Activated naive CD4-positive, alpha-beta T cell treated with anti-CD3 and anti-CD28 coated beads, Interleukin-2, amount 10 ng/mL, durations not matched to agents 7 days and 5 days (primary cell): ENCODE results near the gene CLK3.
"Not testable (repeated sequence)": the region's sequence is repeated elsewhere in the genome, so short reads cannot be mapped to it uniquely, and the experiment has no call there.

Experiments used
- CTCF ChIA-PET: fragments of 350-600 bp; sonication (Branson Sonifier 250); formaldehyde crosslinking; loops from one replicate; lab custom pipeline; 2021; ENCODE audit warnings: antibody characterized with exemption; lab: Charles Lee
- DNase-seq: peaks from one replicate; pipeline ENCODE4 v3.0.0-alpha.2; 2020
- H3K27ac Mint-ChIP-seq: one replicate; pipeline ENCODE4 v1.8.0; 2021; ENCODE audit warnings: mild to moderate bottlenecking, moderate library complexity, mixed read lengths
- H3K27me3 Mint-ChIP-seq: one replicate; pipeline ENCODE4 v1.8.0; 2021; ENCODE audit warnings: mild to moderate bottlenecking, mixed read lengths
- H3K36me3 Mint-ChIP-seq: one replicate; pipeline ENCODE4 v1.8.0; 2021; ENCODE audit warnings: mixed read lengths
- H3K4me1 Mint-ChIP-seq: one replicate; pipeline ENCODE4 v1.8.0; 2021; ENCODE audit warnings: mixed read lengths
- H3K4me3 Mint-ChIP-seq: one replicate; pipeline ENCODE4 v1.8.0; 2021; ENCODE audit warnings: mild to moderate bottlenecking, moderate library complexity, mixed read lengths
- H3K9me3 Mint-ChIP-seq: one replicate; pipeline ENCODE4 v1.8.0; 2021; ENCODE audit warnings: mixed read lengths

The CLK3 gene

DNA sequence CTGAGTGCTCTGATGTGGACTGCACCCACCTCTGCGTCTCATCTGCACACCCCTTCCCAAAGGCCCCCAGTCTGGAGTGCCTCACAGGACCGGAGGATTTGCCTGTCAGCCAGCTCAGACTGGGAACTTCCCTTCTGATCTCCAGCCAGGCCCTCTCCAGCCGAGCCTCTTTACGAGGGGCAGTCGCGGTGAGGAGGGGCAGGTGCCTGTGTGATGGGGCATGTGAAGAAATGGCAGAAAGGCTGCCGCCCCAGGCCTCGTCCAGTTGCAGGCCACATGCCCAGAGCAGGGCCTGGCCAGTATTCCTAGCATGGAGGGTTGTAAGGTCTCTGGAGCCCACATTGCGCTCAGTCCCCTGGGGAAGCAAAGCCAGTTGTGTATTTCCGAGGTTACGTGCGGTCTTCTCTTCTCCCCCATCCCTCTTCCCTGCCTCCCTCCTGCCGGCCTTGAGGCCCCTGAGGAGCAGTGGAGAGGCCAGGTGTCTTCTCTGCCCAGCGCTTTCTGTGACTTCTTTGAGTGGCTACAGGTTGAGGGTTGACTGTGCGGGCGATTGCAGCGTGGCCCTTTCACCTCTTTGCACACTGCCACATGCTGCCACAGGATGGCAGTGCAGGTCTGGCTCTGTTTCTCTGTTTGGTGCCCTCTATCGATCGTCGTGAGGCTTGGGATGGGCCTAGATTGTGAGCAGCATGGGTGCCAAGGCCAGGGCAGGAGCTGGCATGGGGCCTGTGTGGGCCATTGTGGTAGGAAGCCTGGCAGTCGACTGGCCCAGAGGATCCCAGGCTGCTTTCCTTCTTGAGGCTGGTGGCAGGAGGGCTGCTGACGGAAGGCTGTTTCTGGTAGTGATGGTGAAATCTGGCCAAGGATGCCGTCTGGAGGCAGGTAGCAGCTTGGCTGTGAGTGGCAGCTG lies 5.3 kb downstream of the CLK3 start:
- Mint-ChIP-seq H3K27ac (peak overlapping the region; percentile 79), H3K4me1 (peaks cover 61% of the 10 kb centered on the region), H3K9me3 (no peaks in the 10 kb centered on the region), H3K27me3 (no peaks in the 10 kb centered on the region), H3K4me3 (no peak overlapping the region), H3K36me3 (peaks cover 75% of the 10 kb centered on the region)
- CTCF ChIA-PET: interaction anchor here (0.6 to 15.6 kb wide), 16 partner anchors 10 to 329 kb away, joined by 3 to 197 read pairs (median 4); partner anchors contain the start of gene CYP1A1
- DNase-seq: peak; percentile 87

GRCh38 chr15:74621546-74621920 lies 5.9 kb downstream of the CLK3 start:
- no peak overlapping the region for H3K4me3 Mint-ChIP-seq
- no peak for DNase-seq
- peaks cover 65% of the 10 kb centered on the region for H3K4me1 Mint-ChIP-seq
- H3K36me3 Mint-ChIP-seq: peaks cover 79% of the 10 kb centered on the region
- H3K27me3 Mint-ChIP-seq: no peaks in the 10 kb centered on the region
- CTCF ChIA-PET: interaction anchor here (0.6 to 15.6 kb wide), 16 partner anchors 11 to 328 kb away, joined by 3 to 197 read pairs (median 4); partner anchors contain the start of gene CYP1A1
- H3K27ac Mint-ChIP-seq: peak overlapping the region; percentile 37
- H3K9me3 Mint-ChIP-seq: no peaks in the 10 kb centered on the region

- no peaks in the 10 kb centered on the region for H3K27me3 Mint-ChIP-seq
- DNase-seq: no peak
- peaks cover 79% of the 10 kb centered on the region for H3K36me3 Mint-ChIP-seq
- H3K9me3 Mint-ChIP-seq: no peaks in the 10 kb centered on the region
- no peak overlapping the region for H3K4me3 Mint-ChIP-seq
- CTCF ChIA-PET: interaction anchor here (0.6 to 15.6 kb wide), 12 partner anchors 11 to 328 kb away, joined by 3 to 197 read pairs (median 4); no protein-coding TSS in a partner anchor
- H3K4me1 Mint-ChIP-seq: peaks cover 65% of the 10 kb centered on the region
- H3K27ac Mint-ChIP-seq: peak overlapping the region; percentile 37
Observed at GRCh38 chr15:74621936-74622335, 6.3 kb downstream of the CLK3 start.

- no peaks in the 10 kb centered on the region for H3K9me3 Mint-ChIP-seq
- peaks cover 64% of the 10 kb centered on the region for H3K4me1 Mint-ChIP-seq
- CTCF ChIA-PET: interaction anchor here (2.2 to 15.6 kb wide), 2 partner anchors 14 to 146 kb away, joined by 13 to 197 read pairs; no protein-coding TSS in a partner anchor
- DNase-seq: no peak
- H3K36me3 Mint-ChIP-seq: peaks cover 82% of the 10 kb centered on the region
- H3K27me3 Mint-ChIP-seq: no peaks in the 10 kb centered on the region
- no peak overlapping the region for H3K4me3 Mint-ChIP-seq
- H3K27ac Mint-ChIP-seq: peak overlapping the region; percentile 3
Observed at GRCh38 chr15:74622758-74623157, 7.1 kb downstream of the CLK3 start.

DNA sequence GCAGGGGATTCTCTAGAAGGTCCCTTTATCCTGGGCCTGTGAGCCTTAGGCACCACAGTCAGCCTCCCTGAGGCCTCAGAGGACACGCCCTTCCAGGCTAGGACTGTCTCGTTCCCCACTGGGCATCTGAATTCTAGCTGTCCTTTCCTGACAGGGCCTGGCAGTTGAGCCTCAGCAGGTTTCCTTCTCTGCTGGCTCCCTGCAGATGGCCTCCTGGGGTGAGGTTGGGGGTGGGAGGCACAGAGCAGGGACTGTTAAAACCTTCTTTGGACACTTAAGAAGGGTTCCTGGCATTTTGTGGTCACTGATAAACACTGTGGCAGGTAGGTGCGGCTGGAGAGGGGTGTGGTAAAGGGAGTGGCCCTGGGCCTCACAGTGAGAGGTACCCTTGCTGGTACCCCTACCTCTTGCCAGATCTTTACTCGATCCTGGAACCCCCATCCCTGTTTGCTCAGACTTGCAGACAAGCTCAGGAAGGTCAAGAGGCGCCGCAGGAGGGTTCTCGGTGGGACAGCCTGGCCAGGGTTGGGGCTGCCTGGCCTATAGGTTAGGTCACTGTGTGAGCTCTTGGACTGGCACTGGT lies 8.5 kb downstream of the CLK3 start:
- H3K36me3 Mint-ChIP-seq: peaks cover 92% of the 10 kb centered on the region
- CTCF ChIA-PET: interaction anchor here (0.7 to 15.6 kb wide), 3 partner anchors 12 to 278 kb away, joined by 3 to 197 read pairs (median 3); no protein-coding TSS in a partner anchor
- H3K27ac Mint-ChIP-seq: peak overlapping the region; percentile 67
- peaks cover 56% of the 10 kb centered on the region for H3K4me1 Mint-ChIP-seq
- H3K9me3 Mint-ChIP-seq: no peaks in the 10 kb centered on the region
- no peak for DNase-seq
- no peak overlapping the region for H3K4me3 Mint-ChIP-seq
- H3K27me3 Mint-ChIP-seq: no peaks in the 10 kb centered on the region

- CTCF ChIA-PET: interaction anchor here (1.1 to 15.6 kb wide), 3 partner anchors 9 to 143 kb away, joined by 3 to 197 read pairs (median 7); no protein-coding TSS in a partner anchor
- peaks cover 84% of the 10 kb centered on the region for H3K36me3 Mint-ChIP-seq
- peak overlapping the region; percentile 46 for H3K27ac Mint-ChIP-seq
- DNase-seq: no peak
- no peak overlapping the region for H3K4me3 Mint-ChIP-seq
- H3K4me1 Mint-ChIP-seq: peaks cover 46% of the 10 kb centered on the region
- no peaks in the 10 kb centered on the region for H3K27me3 Mint-ChIP-seq
- H3K9me3 Mint-ChIP-seq: no peaks in the 10 kb centered on the region
Observed at GRCh38 chr15:74625693-74626092, 10.1 kb downstream of the CLK3 start.

- CTCF ChIA-PET: interaction anchor here (0.7 to 15.6 kb wide), 6 partner anchors 10 to 161 kb away, joined by 3 to 197 read pairs (median 5); no protein-coding TSS in a partner anchor
- Mint-ChIP-seq H3K4me1 (peaks cover 41% of the 10 kb centered on the region), H3K27ac (peak overlapping the region; percentile 93)
Observed at GRCh38 chr15:74626336-74626735, 10.7 kb downstream of the CLK3 start.

DNA sequence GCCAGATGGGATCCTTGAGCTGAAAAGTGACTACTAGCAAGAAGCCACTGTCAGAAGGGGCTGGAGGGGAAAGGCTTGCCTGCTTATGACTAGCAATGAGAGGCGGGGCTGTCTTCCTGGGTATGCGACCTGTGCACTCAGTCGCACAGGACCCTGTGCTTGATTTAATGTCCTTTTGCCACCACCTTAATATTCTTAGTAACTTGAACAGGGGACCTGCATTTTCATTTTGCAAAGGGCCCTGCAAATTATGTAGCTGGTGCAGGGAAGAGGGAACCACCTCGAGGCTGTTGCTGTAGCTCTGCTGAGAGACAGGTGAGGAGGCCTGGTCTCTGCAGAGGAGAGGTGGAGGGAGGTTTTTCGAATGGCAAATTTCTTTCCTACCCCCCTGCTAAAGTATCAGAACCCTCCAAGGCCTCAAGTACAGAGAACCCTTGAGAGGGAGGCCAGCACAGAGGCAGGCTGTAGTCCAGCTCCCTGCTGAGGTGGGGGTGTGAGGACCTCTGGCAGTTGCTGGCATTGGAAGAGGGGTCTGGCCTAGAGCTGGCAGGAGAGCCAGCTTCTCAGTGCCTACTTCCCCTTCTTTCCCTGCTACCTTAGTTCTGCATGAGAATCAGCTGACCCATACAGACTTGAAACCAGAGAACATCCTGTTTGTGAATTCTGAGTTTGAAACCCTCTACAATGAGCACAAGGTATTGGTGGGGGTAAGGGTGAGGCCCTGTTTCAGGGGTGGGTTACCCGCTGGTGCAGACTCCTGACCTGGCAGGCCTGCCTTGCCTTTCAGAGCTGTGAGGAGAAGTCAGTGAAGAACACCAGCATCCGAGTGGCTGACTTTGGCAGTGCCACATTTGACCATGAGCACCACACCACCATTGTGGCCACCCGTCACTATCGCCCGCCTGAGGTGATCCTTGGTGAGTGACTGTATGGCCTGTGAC lies 11.4 kb downstream of the CLK3 start:
- Mint-ChIP-seq H3K4me3 (no peak overlapping the region), H3K4me1 (peaks cover 36% of the 10 kb centered on the region), H3K36me3 (peaks cover 71% of the 10 kb centered on the region), H3K27ac (peak overlapping the region; percentile 93), H3K27me3 (no peaks in the 10 kb centered on the region), H3K9me3 (no peaks in the 10 kb centered on the region)
- DNase-seq: no peak
- CTCF ChIA-PET: interaction anchor here (0.7 to 15.6 kb wide), 5 partner anchors 9 to 160 kb away, joined by 3 to 197 read pairs (median 3); no protein-coding TSS in a partner anchor

More at GRCh38 chr15:74626336-74626735, 10.7 kb downstream of the CLK3 start:
- no peaks in the 10 kb centered on the region for H3K27me3 Mint-ChIP-seq
- no peak overlapping the region for H3K4me3 Mint-ChIP-seq
- no peak for DNase-seq
- peaks cover 78% of the 10 kb centered on the region for H3K36me3 Mint-ChIP-seq
- H3K9me3 Mint-ChIP-seq: no peaks in the 10 kb centered on the region

- peak overlapping the region; percentile 93 for H3K27ac Mint-ChIP-seq
- H3K4me3 Mint-ChIP-seq: no peak overlapping the region
- peaks cover 64% of the 10 kb centered on the region for H3K36me3 Mint-ChIP-seq
- CTCF ChIA-PET: interaction anchor here (1.3 to 12.5 kb wide), 3 partner anchors 141 to 159 kb away, joined by 3 to 347 read pairs (median 8); no protein-coding TSS in a partner anchor
- no peaks in the 10 kb centered on the region for H3K27me3 Mint-ChIP-seq
- peaks cover 36% of the 10 kb centered on the region for H3K4me1 Mint-ChIP-seq
- no peak for DNase-seq
- no peaks in the 10 kb centered on the region for H3K9me3 Mint-ChIP-seq
Observed at GRCh38 chr15:74627766-74628165, 12.1 kb downstream of the CLK3 start.

DNA sequence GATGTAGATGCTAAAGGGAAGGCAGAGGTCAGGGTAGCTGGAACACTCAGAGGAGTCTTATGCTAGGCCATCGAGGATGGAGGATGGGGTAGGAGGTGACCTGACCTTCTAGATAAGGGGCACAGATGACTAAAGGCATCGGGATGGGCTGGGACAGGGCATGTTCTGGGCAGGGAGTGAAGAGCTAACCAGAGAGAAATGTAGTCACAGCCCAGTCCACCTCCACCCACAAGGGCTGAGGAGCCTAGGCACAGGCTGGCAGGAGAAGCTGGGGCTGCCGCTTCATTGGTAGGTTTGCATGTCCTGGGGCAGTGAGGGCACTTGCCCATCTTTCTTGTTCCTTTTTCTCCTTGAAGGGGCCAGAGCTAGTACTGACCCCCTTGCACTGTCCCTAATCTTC lies 12.6 kb downstream of the CLK3 start:
- Mint-ChIP-seq H3K4me1 (peaks cover 36% of the 10 kb centered on the region), H3K4me3 (no peak overlapping the region), H3K27me3 (no peaks in the 10 kb centered on the region), H3K27ac (peak overlapping the region; percentile 93), H3K36me3 (peaks cover 59% of the 10 kb centered on the region), H3K9me3 (no peaks in the 10 kb centered on the region)
- CTCF ChIA-PET: interaction anchor here (12.5 kb wide), 1 partner anchor 141 kb away, joined by 347 read pairs; no protein-coding TSS in a partner anchor
- no peak for DNase-seq

DNA sequence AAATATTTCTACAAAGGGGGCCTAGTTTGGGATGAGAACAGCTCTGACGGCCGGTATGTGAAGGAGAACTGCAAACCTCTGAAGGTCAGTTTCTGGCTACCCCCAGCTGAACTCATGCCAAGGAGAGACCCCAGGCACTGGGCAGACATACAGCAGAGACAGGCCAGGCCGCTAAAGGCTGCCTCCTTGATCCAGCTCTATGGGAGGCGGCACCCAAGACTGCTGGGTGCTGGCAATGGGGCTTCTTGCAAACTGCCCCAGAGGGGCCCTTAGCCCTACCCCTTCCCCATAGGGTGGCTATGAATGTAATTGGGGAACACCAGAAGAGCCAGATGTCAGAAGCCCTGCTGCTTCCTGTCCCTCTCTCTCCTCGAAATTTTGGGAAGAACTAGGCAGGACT lies 13.3 kb downstream of the CLK3 start:
- no peak overlapping the region for H3K4me3 Mint-ChIP-seq
- H3K27ac Mint-ChIP-seq: peak overlapping the region; percentile 93
- H3K9me3 Mint-ChIP-seq: no peaks in the 10 kb centered on the region
- CTCF ChIA-PET: interaction anchor here (0.6 to 12.5 kb wide), 2 partner anchors 71 to 141 kb away, joined by 4 to 347 read pairs; no protein-coding TSS in a partner anchor
- H3K36me3 Mint-ChIP-seq: peaks cover 54% of the 10 kb centered on the region
- peaks cover 36% of the 10 kb centered on the region for H3K4me1 Mint-ChIP-seq
- no peak for DNase-seq
- H3K27me3 Mint-ChIP-seq: no peaks in the 10 kb centered on the region

GRCh38 chr15:74629696-74630095 lies 14.1 kb downstream of the CLK3 start:
- H3K9me3 Mint-ChIP-seq, DNase-seq, H3K27me3 Mint-ChIP-seq, H3K27ac Mint-ChIP-seq, H3K4me3 Mint-ChIP-seq: not testable (repeated sequence)
- CTCF ChIA-PET: interaction anchor here (0.6 to 14.2 kb wide), 5 partner anchors 10 to 257 kb away, joined by 3 to 347 read pairs (median 81); partner anchors contain the start of gene CLK3
- Mint-ChIP-seq H3K4me1 (peaks cover 33% of the 10 kb centered on the region), H3K36me3 (peaks cover 50% of the 10 kb centered on the region)
